GM12891 (cell line): ENCODE measurements around the gene SLC38A2.

Experiments
- DNase-seq: peaks from one replicate; pipeline ENCODE4 v3.0.0; 2011; ENCODE audit warnings: low spot score; ENCODE audit not compliant: insufficient read length
- FAIRE-seq: peaks from 2 replicates; lab custom pipeline; 2011; peaks lifted over from hg19 to GRCh38; lab: Jason Lieb, UNC
- PAX5 ChIP-seq: IDR thresholded peaks from 2 replicates; pipeline ENCODE4 v1.6.1; 2011; ENCODE audit warnings: low read length, moderate library complexity, mild to moderate bottlenecking; ENCODE audit not compliant: insufficient read depth, severe bottlenecking
- POLR2A ChIP-seq: IDR thresholded peaks from 2 replicates; pipeline ENCODE4 v1.6.1; 2011; ENCODE audit warnings: low read depth, low read length, control low read depth
- POLR2AphosphoS5 ChIP-seq: IDR thresholded peaks from 2 replicates; pipeline ENCODE4 v1.6.1; 2011; ENCODE audit warnings: low read depth, low read length, control low read depth
- POU2F2 ChIP-seq: IDR thresholded peaks from 2 replicates; pipeline ENCODE4 v1.6.1; 2011; ENCODE audit warnings: low read depth, mild to moderate bottlenecking, control low read depth, low read length, moderate library complexity
- SPI1 ChIP-seq: IDR thresholded peaks from 2 replicates; pipeline ENCODE4 v1.6.1; 2011; ENCODE audit warnings: low read depth, low read length, control low read depth
- TAF1 ChIP-seq: IDR thresholded peaks from 2 replicates; pipeline ENCODE4 v1.6.1; 2011; ENCODE audit warnings: low read depth, low read length, control low read depth

SLC38A2 gene

DNA sequence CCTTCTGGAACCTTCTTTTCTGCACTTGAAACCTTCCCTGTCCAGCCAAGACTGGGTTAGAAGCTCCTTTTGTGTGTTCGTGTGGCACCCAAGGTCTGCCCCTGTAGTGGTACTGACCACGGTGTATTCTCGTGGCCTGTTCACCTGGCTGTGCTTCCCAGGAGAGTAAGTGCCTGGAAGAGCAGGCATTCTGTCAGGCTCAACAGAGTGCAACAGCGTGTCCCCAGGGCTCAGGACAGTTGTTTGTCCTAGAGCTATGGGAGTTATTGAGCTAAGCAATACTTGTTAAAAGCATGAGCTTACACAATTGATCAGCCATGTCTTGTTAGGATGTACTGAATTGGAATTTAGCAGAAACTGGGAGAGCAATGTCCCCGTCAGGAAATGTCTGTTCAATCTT lies 12.9 kb upstream of the SLC38A2 start:
- TF ChIP-seq TAF1, result no peak
- no peak for TF ChIP-seq POU2F2
- TF ChIP-seq POLR2AphosphoS5, result no peak
- DNase-seq (no peak), FAIRE-seq (no peak)

DNA sequence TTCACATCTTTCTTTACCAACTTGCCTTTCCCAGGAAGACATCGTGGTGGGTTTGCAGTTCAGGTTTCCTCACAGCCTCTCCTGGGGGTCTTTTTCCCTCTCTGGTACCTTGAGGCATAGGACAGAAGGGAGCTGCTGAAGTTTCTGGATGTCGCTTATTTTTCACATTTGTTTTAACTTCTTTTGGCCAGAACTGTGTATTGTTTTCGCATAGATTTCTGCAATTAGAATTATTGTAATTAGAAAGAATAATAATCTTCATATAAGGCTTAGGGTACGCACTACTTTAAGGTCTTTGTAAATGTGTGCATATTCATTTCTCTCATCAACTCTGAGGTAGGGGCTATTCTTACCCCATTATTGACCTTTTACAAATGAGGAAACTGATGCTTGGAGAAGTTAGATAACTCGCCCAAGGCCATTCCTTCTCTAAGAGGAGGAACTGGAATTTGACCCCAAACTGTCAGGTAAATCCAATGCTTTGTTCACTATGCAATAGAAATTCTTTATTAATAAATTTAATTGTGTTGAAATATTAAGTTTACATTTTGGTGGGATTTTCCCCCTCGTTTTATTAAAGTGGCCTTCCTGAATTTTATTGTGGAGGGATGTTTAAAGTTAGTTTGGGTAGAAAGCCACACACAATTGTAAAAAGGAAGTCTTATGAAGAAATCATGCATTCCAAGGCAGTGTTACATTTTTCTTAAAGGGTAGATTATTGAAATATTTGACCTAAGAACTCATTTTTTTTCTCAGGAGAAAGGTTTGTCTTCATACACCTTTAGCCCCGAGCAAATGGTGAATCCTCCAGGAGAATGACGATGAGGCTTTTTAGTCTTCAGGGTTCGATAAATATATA lies 12.1 kb upstream of the SLC38A2 start:
- FAIRE-seq (no peak), DNase-seq (no peak)
- TF ChIP-seq SPI1 (no peak), POLR2A (no peak; the same call in 1 of the 2 replicates), POLR2AphosphoS5 (no peak), POU2F2 (no peak)

DNA sequence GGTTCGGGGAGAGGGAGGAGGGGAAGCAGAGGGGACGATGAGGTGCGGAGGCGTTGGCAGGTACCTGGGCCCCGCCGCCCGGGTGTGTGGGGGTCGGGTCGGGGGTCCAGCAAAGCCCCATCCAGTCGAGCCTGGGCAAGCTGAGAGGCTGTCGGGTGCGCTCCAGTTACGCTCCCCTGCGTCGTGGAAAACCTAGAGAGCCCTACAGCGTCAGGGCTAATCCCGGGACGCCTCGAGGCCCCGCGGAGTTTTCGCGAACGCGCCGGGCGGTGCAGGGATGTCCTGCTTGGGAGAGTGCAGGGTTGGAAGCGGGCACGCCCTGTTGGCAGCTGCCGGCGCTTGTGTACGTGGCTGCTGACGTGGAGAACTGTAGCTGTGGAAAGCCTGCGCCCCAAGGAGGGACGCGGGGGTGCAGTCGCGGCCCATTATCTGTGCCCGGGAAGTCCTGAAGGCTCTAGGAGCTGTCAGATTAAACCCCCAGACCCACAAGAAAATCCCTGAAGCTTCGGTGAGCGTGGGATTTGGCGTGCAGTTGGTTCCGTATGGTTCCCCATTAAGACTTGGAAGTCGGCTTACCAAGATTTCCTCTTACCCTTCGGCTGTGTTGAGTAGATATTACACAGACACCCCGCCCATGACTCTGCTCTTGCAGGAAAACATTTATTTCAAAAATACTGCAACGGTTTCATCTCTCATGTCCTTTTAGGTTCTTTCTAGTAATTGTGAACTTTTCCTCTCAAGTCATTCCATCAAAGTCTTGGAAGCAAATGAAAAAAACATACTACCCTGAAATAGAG lies 11.3 kb upstream of the SLC38A2 start:
- no peak for DNase-seq
- peak; percentile 41; the same call in 1 of the 2 replicates for TF ChIP-seq TAF1
- peak; percentile 80 for TF ChIP-seq POLR2A
- TF ChIP-seq SPI1, result no peak
- TF ChIP-seq POLR2AphosphoS5, result peak; percentile 58; the same call in 1 of the 2 replicates
- TF ChIP-seq PAX5, result no peak
- FAIRE-seq, result no peak

DNA sequence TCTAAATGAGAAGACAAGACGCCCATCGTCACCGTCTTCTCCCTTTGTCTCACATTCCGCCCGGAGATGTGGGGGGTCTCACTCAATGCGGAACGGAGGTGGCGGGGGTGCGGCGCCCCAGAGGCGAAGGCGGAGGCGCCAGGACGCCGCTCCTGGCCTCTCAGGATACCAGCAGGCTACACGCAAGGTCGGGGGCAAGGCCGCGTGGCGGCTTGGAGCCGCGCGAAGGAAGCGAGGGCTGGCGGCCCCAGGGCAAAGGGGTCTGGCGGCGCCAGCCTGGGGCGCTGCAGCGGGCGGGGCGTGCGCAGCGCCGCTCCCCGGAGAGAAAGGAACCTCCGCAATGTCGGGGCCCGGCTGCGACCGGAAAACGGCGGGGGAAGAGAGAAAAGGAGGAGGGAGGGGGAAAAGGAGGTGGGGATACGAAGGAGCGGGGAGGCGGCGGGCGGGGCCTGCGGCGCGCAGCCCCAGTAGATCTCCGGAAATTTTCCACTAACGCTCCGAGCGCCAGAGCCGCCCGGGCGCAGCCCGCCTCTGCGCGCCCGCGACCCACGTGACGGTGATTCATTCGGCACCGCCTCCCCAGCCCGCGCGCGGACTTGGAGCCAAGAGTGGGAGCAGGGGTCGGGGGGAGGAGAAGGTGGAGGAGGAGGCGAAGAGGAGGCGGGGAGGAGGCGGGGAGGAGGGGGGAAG lies 10.5 kb upstream of the SLC38A2 start:
- TF ChIP-seq TAF1, result no peak
- TF ChIP-seq SPI1, result no peak
- peak; percentile 29; the same call in 1 of the 2 replicates for TF ChIP-seq POLR2A
- FAIRE-seq, result peak; percentile 91
- DNase-seq, result peak; percentile 68

DNA sequence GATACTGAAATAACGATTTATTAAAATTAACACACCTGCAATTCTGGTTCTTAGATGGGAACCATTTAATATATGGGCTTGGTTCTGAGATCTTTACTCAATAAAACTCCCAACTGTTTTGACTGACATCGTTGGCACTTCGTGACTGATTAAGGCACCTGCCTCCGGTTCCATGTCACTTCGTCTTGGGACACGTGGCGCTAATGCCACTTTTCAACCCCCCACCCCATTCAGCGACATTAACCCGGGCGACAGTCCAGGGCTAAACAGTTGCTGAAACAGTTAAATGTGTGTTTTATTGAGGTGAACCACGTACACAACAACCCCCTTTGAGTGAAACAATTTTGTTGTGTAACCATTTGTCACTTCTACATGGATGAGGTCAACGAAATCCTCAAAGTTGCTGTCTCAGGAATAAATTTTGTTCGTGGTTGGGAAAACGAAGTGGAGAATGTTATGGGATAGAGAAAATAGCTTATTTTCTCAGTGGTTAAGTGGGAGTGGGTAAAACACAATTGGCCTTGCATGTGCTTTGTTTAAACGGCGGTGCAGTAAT lies 9.9 kb upstream of the SLC38A2 start:
- no peak for FAIRE-seq
- DNase-seq, result no peak
- TF ChIP-seq SPI1, result no peak
- no peak for TF ChIP-seq PAX5
- TF ChIP-seq POLR2AphosphoS5, result no peak
- no peak for TF ChIP-seq POU2F2
- TF ChIP-seq TAF1, result no peak

DNA sequence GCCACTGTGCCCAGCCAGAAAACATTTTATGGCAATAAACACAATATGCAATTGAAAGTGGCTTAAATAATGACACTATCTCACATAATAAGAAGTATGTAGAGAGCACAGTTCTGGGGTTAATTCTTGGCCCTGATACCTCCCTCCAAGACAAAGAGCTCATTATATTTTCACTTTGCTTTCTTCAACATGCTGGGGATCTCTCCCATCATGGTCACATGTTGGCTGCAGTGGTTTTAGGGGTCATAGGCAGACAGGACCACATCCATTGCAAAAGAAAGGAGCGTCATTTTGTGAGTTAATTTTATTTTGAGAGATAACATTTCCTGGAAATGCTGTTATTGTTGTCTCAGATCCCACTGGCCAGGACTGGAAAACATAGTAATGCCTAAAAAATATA lies 8.3 kb upstream of the SLC38A2 start:
- TF ChIP-seq TAF1, result no peak
- TF ChIP-seq PAX5, result no peak
- no peak for TF ChIP-seq POU2F2
- no peak for TF ChIP-seq POLR2AphosphoS5
- TF ChIP-seq POLR2A, result no peak
- no peak for TF ChIP-seq SPI1
- FAIRE-seq, result no peak

DNA sequence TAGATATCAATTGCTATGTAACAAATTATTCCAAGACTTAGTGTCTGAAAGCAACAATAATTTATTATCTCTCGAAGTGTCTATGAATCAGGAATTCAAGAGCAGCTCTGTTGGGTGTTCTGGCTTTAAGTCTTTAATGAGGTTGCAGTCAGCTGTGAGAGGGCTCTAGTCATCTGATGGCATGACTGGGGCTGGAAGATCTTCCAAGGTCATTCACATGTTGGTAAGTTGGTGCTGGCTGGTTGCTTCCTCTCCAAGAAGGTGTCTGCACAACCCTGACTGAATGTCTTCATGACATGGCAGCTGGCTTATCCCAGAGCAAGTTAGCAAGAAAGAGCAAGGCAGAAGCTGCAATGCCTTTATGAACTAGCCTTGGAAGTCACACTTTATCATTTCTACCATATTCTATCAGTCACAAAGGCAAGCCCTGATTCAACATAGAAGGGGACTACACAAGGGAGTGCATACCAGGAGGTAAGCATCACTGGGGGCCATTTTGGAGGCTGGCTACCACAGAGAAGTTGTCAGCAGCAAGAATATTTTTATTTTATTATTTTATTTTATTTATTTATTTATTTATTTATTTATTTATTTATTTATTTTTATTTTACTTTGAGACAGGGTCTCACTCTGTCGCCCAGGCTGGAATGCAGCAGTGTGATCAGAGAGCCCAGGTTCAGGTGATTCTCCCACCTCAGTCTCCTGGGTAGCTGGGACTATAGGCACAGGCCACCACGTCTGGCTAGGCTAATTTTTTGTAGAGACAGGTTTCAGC lies 7.6 kb upstream of the SLC38A2 start:
- TF ChIP-seq POLR2AphosphoS5, result no peak
- no peak for TF ChIP-seq POU2F2
- TF ChIP-seq PAX5, result no peak
- no peak for TF ChIP-seq TAF1
- no peak for TF ChIP-seq SPI1
- TF ChIP-seq POLR2A, result no peak
- FAIRE-seq (no peak), DNase-seq (no peak)

More for the DNA sequence above, 8.3 kb upstream of the SLC38A2 start:
- no peak for DNase-seq

DNA sequence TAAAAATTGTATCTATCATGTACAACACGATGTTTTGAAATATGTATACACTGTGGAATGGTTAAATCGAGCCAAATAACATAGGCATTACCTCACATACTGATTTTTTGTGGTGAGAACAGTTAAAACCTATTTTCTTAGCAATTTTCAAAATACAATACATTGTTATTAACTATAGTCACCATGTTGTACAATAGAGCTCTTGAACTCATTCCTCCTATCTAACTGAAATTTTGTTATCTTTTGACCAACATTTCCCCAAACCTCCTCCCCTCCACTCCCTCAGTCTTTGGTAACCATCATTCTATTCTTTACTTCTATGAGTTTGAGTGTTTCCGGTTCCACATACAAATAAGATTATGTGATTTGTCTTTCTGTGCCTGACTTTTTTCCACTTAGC lies 6.8 kb upstream of the SLC38A2 start:
- no peak for TF ChIP-seq SPI1
- TF ChIP-seq POLR2A, result no peak
- no peak for TF ChIP-seq POLR2AphosphoS5
- TF ChIP-seq POU2F2, result no peak
- no peak for TF ChIP-seq TAF1
- TF ChIP-seq PAX5, result no peak
- FAIRE-seq (no peak), DNase-seq (no peak)

DNA sequence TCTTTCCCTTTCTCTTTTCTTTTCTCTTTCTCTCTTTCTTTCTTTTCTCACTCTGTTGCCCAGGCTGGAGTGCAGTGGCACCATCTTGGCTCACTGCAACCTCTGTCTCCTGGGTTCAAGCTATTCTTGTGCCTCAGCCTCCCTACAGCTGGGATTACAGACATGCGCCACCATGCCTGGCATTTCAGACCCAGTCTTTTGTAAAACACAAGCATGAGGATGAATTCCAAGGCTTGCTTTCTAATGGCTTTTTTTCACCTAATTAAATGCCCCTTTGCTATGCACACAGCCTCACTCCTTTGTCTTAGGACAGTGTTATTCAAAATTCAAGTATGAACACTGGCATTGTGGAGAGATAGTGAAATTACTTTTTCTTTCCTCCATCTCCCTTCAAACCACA lies 6.0 kb upstream of the SLC38A2 start:
- FAIRE-seq (no peak), DNase-seq (no peak)
- TF ChIP-seq POLR2A (no peak), SPI1 (no peak), POU2F2 (no peak)
